ENCODE measurements around the gene POC1A.

POC1A gene

GRCh38 chr3:52083556-52084087 is 70.6 kb downstream of the POC1A start:
- DNase-seq, result no peak

GRCh38 chr3:52082951-52083350 is 71.3 kb downstream of the POC1A start:
- DNase-seq, result no peak

- no peak for DNase-seq
Observed at GRCh38 chr3:52080830-52081719, 73.1 kb downstream of the POC1A start.

GRCh38 chr3:52079958-52080357 is 74.3 kb downstream of the POC1A start:
- no peak for DNase-seq

- no peak for DNase-seq
Observed at GRCh38 chr3:52078781-52079560, 75.3 kb downstream of the POC1A start.

- no peak for DNase-seq
Observed at GRCh38 chr3:52077925-52078324, 76.3 kb downstream of the POC1A start.

GRCh38 chr3:52076896-52077780 is 77.1 kb downstream of the POC1A start:
- no peak for DNase-seq

GRCh38 chr3:52073490-52073889 is 80.7 kb downstream of the POC1A start:
- DNase-seq, result no peak

- DNase-seq, result no peak
Observed at GRCh38 chr3:52072471-52072870, 81.8 kb downstream of the POC1A start.

- DNase-seq, result no peak
Observed at GRCh38 chr3:52072020-52072419, 82.2 kb downstream of the POC1A start.

- no peak for DNase-seq
Observed at GRCh38 chr3:52070724-52071621, 83.2 kb downstream of the POC1A start.

- DNase-seq, result no peak
Observed at GRCh38 chr3:52069855-52070254, 84.4 kb downstream of the POC1A start.

GRCh38 chr3:52069135-52069534 is 85.1 kb downstream of the POC1A start:
- no peak for DNase-seq

GRCh38 chr3:52068730-52069129 is 85.5 kb downstream of the POC1A start:
- no peak for DNase-seq

- no peak for DNase-seq
Observed at GRCh38 chr3:52068055-52068571, 86.1 kb downstream of the POC1A start.

GRCh38 chr3:52067526-52067925 is 86.7 kb downstream of the POC1A start:
- DNase-seq, result no peak

GRCh38 chr3:52067046-52067445 is 87.2 kb downstream of the POC1A start:
- no peak for DNase-seq

GRCh38 chr3:52065264-52065756 is 88.9 kb downstream of the POC1A start:
- DNase-seq, result no peak

GRCh38 chr3:52064561-52064960 is 89.7 kb downstream of the POC1A start:
- DNase-seq, result no peak

GRCh38 chr3:52063026-52063723 is 91.0 kb downstream of the POC1A start:
- DNase-seq, result peak; percentile 97

GRCh38 chr3:52062505-52062904 is 91.7 kb downstream of the POC1A start:
- DNase-seq, result no peak
